HFFc6 (cell line): ENCODE results near the gene OR6S1. TPM values are rescaled to one million over a fixed set of nuclear protein-coding genes. Genes with fewer than 3 reads are reported as not detected.

Experiments
- DNase-seq: peaks from one replicate; pipeline ENCODE4 v3.0.0-alpha.2; 2018
- H3K27ac Mint-ChIP-seq: 2 replicates; pipeline ENCODE4 v1.8.0; 2020; ENCODE audit warnings: mild to moderate bottlenecking, mixed read lengths
- H3K27me3 Mint-ChIP-seq: 2 replicates; pipeline ENCODE4 v1.8.0; 2021; ENCODE audit warnings: mild to moderate bottlenecking, moderate library complexity, mixed read lengths; ENCODE audit not compliant: insufficient read depth
- H3K36me3 Mint-ChIP-seq: 2 replicates; pipeline ENCODE4 v1.8.0; 2021; ENCODE audit warnings: low read depth, mixed read lengths
- H3K4me1 Mint-ChIP-seq: 2 replicates; pipeline ENCODE4 v1.8.0; 2020; ENCODE audit warnings: low read depth, mixed read lengths
- H3K4me3 Mint-ChIP-seq: 2 replicates; pipeline ENCODE4 v1.8.0; 2020; ENCODE audit warnings: mild to moderate bottlenecking, moderate library complexity, mixed read lengths
- H3K9me3 Mint-ChIP-seq: 2 replicates; pipeline ENCODE4 v1.8.0; 2020; ENCODE audit warnings: mild to moderate bottlenecking, mixed read lengths
- CTCF ChIP-seq: fragments of 200-600 bp; sonication (generic); IDR thresholded peaks from 2 replicates; pipeline ENCODE4 v1.5.0; 2021; ENCODE audit warnings: antibody characterized with exemption, mild to moderate bottlenecking
- total RNA-seq, 6 experiments: library from RNA; stranded (reverse); fragmentation: NEBNext Ultra II Directional; extraction: Animal tissue kit (Norgen Biotek cat#: 25700); gene quantifications; 2 replicates in 1 of 6; 3 replicates in 5 of 6; pipeline ENCODE4 v1.2.3, GENCODE V29; 2021

OR6S1 gene
- total RNA-seq, 6 experiments from 2014 or later, result not detected

GRCh38 chr14:20609215-20610001 is 32.1 kb downstream of the OR6S1 start:
- Mint-ChIP-seq H3K36me3 (no peaks in the 10 kb centered on the region), H3K27me3 (no peaks in the 10 kb centered on the region; the same call in 1 of the 2 replicates), H3K27ac (no peak overlapping the region), H3K4me1 (peaks cover 6% of the 10 kb centered on the region; the same call in 1 of the 2 replicates), H3K9me3 (no peaks in the 10 kb centered on the region), H3K4me3 (no peak overlapping the region)
- peak; percentile 96 for TF ChIP-seq CTCF
- DNase-seq, result peak; percentile 88

- Mint-ChIP-seq H3K36me3 (no peaks in the 10 kb centered on the region), H3K27ac (no peak overlapping the region), H3K9me3 (no peaks in the 10 kb centered on the region), H3K4me3 (no peak overlapping the region), H3K4me1 (0 out of 2 replicates have a peak, but pooled peaks cover 4% of the 10 kb centered on the region), H3K27me3 (no peaks in the 10 kb centered on the region; the same call in 1 of the 2 replicates)
- no peak for TF ChIP-seq CTCF
- no peak for DNase-seq
Observed at GRCh38 chr14:20608383-20609110, 32.9 kb downstream of the OR6S1 start.

GRCh38 chr14:20607617-20608016 is 33.9 kb downstream of the OR6S1 start:
- H3K36me3 Mint-ChIP-seq, result no peaks in the 10 kb centered on the region
- H3K27me3 Mint-ChIP-seq, result no peaks in the 10 kb centered on the region; the same call in 1 of the 2 replicates
- DNase-seq, result no peak
- 0 out of 2 replicates have a peak, but pooled peaks cover 4% of the 10 kb centered on the region for H3K4me1 Mint-ChIP-seq
- TF ChIP-seq CTCF, result no peak
- no peak overlapping the region for H3K27ac Mint-ChIP-seq
- H3K9me3 Mint-ChIP-seq, result no peaks in the 10 kb centered on the region
- H3K4me3 Mint-ChIP-seq, result no peak overlapping the region

GRCh38 chr14:20606902-20607242 is 34.6 kb downstream of the OR6S1 start:
- H3K36me3 Mint-ChIP-seq, result no peaks in the 10 kb centered on the region
- TF ChIP-seq CTCF, result no peak
- H3K4me3 Mint-ChIP-seq, result no peak overlapping the region
- H3K27ac Mint-ChIP-seq, result no peak overlapping the region
- 0 out of 2 replicates have a peak, but pooled peaks cover 4% of the 10 kb centered on the region for H3K4me1 Mint-ChIP-seq
- no peaks in the 10 kb centered on the region; the same call in 1 of the 2 replicates for H3K27me3 Mint-ChIP-seq
- no peak for DNase-seq
- no peaks in the 10 kb centered on the region for H3K9me3 Mint-ChIP-seq

GRCh38 chr14:20606190-20606901 is 35.1 kb downstream of the OR6S1 start:
- H3K9me3 Mint-ChIP-seq, result no peaks in the 10 kb centered on the region
- 0 out of 2 replicates have a peak, but pooled peaks cover 4% of the 10 kb centered on the region for H3K4me1 Mint-ChIP-seq
- no peak overlapping the region for H3K27ac Mint-ChIP-seq
- peak; percentile 49 for DNase-seq
- TF ChIP-seq CTCF, result peak; percentile 80
- no peaks in the 10 kb centered on the region for H3K36me3 Mint-ChIP-seq
- no peaks in the 10 kb centered on the region; the same call in none of the 2 replicates for H3K27me3 Mint-ChIP-seq
- no peak overlapping the region for H3K4me3 Mint-ChIP-seq
